Body of pancreas (tissue), 4 donors: ENCODE results near the gene PDE4D.

Experiments
- CTCF ChIP-seq, 7 experiments: fragments of 450-650 bp in 4 of 7; fragments of 200-600 bp in 3 of 7; sonication (generic) in 3 of 7; IDR thresholded peaks; one replicate each; pipeline ENCODE4 v1.5.1; 2016 to 2019; ENCODE audit warnings: antibody characterized with exemption in 7 of 7
- POLR2A ChIP-seq, 3 donors: fragments of 450-650 bp; IDR thresholded peaks; one replicate each; pipeline ENCODE4 v1.6.1; 2016; ENCODE audit warnings: antibody characterized with exemption in 3 of 3, mild to moderate bottlenecking in 2 of 3

DNA sequence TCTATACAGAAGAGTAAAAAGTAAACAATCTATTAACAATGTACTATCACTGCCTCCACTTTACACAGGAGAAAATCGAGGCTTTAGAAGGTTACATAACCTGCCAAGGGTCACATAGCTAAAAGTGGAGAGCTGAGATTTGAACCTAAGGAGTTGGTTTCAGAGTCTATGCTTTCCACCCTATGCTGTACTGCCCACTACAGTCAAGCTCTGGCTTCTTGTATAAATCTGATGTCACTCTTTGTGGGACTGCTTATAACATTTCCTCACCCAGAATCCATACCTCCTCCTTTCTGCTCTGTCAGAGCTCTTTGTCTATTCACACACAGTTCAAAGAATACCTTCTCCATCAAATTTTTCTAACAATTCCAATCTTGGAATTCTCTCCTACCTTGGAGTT, 807.5 kb downstream of the PDE4D start:
- no peak for TF ChIP-seq CTCF (IDR thresholded peaks at IDR 0.05)
- no peak for TF ChIP-seq POLR2A (IDR thresholded peaks at IDR 0.05)
